ENCODE data around the gene TTLL11. TPM values are rescaled to one million over a fixed set of nuclear protein-coding genes. Genes with fewer than 3 reads are reported as not detected.
A peak's percentile ranks its signal among the peaks of the same experiment; 100 is the strongest.

The TTLL11 gene
- total RNA-seq, 4 donors from 2014 or later, result 7.4 to 14.7 (median 11.0) TPM

DNA sequence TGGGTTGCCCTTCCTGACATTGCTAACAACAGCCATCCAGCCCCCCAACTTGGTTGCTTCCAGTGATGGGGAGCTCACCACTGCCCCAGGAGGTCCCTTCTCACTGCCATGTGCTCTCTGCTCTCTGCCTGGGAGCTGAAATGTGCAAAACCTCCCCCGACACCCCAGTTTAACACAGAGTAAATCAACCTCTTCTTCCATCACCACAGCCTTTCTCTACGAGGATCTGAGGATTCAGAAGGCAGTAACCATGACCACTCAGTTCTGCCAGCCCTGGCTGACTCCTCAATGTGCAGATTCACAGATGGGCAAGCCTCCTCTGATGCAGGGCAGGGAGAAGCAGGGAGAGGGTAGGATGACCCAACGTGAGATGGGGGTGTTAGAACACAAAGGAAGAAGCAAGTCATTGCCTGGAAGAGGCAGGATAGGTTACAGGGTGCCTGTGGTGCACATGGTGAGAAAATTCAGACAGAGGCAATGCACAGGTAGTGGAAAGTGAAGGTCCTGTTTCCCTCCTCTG, 256.7 kb downstream of the TTLL11 start:
- Histone ChIP-seq H3K36me3 (no peaks in the 10 kb centered on the region), H3K27ac (no peak overlapping the region), H3K4me3 (no peak overlapping the region), H3K9me3 (no peaks in the 10 kb centered on the region), H3K27me3 (no peaks in the 10 kb centered on the region), H3K4me1 (peaks cover 0 to 14% of the 10 kb centered on the region in 2 donors)
- intact Hi-C loops (cut with DNase I; ENCODE audit: low total_unique reads), result no loop called here
- DNase-seq, result peak; percentile 6 to 13
- TF ChIP-seq, protein P1, sequence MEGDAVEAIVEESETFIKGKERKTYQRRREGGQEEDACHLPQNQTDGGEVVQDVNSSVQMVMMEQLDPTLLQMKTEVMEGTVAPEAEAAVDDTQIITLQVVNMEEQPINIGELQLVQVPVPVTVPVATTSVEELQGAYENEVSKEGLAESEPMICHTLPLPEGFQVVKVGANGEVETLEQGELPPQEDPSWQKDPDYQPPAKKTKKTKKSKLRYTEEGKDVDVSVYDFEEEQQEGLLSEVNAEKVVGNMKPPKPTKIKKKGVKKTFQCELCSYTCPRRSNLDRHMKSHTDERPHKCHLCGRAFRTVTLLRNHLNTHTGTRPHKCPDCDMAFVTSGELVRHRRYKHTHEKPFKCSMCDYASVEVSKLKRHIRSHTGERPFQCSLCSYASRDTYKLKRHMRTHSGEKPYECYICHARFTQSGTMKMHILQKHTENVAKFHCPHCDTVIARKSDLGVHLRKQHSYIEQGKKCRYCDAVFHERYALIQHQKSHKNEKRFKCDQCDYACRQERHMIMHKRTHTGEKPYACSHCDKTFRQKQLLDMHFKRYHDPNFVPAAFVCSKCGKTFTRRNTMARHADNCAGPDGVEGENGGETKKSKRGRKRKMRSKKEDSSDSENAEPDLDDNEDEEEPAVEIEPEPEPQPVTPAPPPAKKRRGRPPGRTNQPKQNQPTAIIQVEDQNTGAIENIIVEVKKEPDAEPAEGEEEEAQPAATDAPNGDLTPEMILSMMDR (IDR thresholded peaks at IDR 0.05), result no peak
- TF ChIP-seq POLR2A (IDR thresholded peaks at IDR 0.05), result no peak

DNA sequence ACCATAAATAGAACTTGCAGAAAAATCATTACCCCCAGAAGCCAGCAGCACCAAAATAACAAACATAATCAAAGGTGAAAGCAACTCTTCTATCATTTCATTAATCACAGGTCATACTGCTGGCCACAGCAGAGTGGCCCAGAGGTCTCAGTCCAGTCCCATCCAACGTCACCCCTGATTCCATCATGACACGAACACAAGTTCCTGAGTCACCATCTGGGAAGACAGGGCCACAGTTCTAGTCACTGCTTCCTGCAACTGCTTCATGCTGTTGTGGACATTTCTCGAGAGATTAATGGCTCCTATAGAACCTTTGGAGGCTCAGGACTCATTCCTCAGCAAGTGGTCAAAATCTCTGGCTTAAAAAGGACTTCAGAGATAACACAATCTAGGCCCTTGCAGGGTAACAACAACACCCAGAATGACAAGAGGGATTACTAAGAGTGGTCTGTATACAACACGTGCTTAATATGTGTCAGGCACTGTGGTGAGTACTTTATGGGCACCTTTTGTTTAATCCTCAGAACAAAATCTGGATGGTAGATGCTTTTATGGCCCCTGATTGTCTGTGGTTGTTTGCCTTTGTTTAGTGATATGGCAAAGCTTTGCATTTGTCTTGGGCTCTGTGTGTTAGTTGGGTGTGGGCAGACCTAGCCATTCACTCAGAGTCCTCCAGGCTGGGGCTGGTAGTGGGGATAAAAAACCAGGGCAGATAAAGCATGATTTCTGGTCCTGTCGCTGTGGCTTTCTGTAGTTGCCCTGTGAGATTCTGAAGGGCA, 257.3 kb downstream of the TTLL11 start:
- intact Hi-C loops (cut with DNase I; ENCODE audit: low total_unique reads), result no loop called here
- Histone ChIP-seq H3K9me3 (no peaks in the 10 kb centered on the region), H3K27me3 (no peaks in the 10 kb centered on the region), H3K4me1 (peaks cover 0 to 14% of the 10 kb centered on the region in 2 donors), H3K36me3 (no peaks in the 10 kb centered on the region), H3K4me3 (no peak overlapping the region), H3K27ac (no peak overlapping the region)
- DNase-seq, result peak; percentile 1
- TF ChIP-seq, protein P1 (IDR thresholded peaks at IDR 0.05), result no peak
- TF ChIP-seq POLR2A (IDR thresholded peaks at IDR 0.05), result no peak

DNA sequence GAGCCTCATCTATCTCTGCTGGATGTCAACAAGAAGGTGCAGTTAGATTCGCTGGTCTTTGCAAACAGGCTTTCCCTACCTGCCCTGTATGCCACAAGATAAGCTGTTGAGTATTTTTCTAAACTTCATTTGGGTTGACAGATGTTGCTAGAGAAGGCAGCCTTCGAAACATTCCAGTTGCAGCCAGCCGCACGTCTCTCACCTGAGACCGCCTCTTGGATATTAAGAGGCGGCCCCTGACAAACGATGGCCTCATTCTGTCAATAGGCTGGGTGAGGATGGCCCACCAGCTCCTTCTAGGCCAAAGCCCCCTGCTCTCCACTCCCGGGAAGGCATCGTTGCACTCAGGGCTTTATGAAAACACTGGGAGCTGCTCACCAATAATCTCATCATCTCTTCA, 260.0 kb downstream of the TTLL11 start:
- peak; percentile 0 to 8 for DNase-seq
- Histone ChIP-seq H3K4me1 (peaks cover 0 to 7% of the 10 kb centered on the region in 2 donors), H3K9me3 (no peaks in the 10 kb centered on the region), H3K27me3 (no peaks in the 10 kb centered on the region), H3K4me3 (no peak overlapping the region), H3K36me3 (no peaks in the 10 kb centered on the region), H3K27ac (no peak overlapping the region)
- intact Hi-C loops (cut with DNase I; ENCODE audit: low total_unique reads), result no loop called here
- TF ChIP-seq, protein P1 (IDR thresholded peaks at IDR 0.05), result no peak
- no peak for TF ChIP-seq POLR2A (IDR thresholded peaks at IDR 0.05)

DNA sequence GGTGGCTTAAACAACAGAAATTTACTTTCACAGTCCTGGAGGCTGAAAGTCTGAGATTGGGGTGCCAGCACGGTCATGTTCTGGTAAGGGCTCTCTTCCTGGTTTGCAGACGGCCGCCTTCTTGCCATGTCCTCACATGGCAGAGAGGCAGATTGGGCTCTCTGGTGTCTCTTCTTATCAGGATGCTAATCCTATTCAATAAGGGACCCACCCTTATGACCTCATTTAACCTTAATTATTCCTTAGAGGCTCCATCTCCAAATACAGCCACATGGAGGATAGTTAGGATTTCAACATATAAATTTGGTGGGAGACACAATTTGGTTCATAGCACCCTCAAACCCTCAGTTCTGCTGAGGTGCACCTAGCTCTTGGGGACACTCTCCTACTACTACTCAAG, 261.2 kb downstream of the TTLL11 start:
- peak in 1 of 2 donors; percentile 1 for DNase-seq
- Histone ChIP-seq H3K4me3 (no peak overlapping the region), H3K27me3 (no peaks in the 10 kb centered on the region), H3K27ac (no peak overlapping the region), H3K36me3 (no peaks in the 10 kb centered on the region), H3K9me3 (no peaks in the 10 kb centered on the region), H3K4me1 (peaks cover 0 to 3% of the 10 kb centered on the region in 2 donors)
- intact Hi-C loops (cut with DNase I; ENCODE audit: low total_unique reads), result no loop called here
- no peak for TF ChIP-seq POLR2A (IDR thresholded peaks at IDR 0.05)
- TF ChIP-seq, protein P1 (IDR thresholded peaks at IDR 0.05), result no peak

DNA sequence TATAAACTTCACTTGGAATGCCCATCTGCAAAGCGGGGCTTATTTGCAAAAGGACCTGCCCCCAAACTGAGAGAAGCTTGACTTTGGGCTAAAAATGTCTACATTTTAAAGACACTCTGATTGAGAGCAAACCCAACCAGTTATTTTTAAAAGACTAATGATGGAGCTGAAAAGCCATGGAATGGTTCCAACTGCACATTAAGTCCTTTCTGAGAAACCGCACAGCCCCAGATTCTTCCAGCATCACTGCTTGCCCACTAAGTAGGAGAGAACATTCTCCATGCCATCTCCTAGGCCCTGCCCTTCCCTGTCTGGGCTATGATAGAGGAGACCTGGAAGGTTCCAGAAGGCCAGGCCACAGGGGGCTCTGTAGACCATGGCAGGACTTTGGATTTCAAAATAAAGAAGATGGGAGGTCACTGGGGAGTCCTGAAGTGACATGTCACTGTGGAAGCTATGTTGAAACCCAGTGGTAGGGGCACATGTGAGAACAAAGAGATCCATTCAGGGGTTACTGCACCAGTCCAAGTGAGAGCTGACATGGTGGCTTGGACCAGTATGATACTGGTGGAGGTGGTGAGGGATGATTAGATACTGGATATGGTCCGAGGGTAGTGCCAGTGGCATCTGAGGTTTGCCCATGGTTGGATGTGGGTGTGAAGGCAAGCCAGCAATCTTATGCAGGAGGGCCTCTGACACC, 262.5 kb downstream of the TTLL11 start:
- intact Hi-C loops (cut with DNase I; ENCODE audit: low total_unique reads), result no loop called here

More for the DNA sequence above, 262.5 kb downstream of the TTLL11 start:
- no peaks in the 10 kb centered on the region for H3K36me3 ChIP-seq
- no peak overlapping the region for H3K4me3 ChIP-seq
- H3K4me1 ChIP-seq, result no peaks in the 10 kb centered on the region
- no peaks in the 10 kb centered on the region for H3K9me3 ChIP-seq
- no peak overlapping the region for H3K27ac ChIP-seq
- H3K27me3 ChIP-seq, result no peaks in the 10 kb centered on the region
- peak; percentile 8 to 9 for DNase-seq
- TF ChIP-seq, protein P1 (IDR thresholded peaks at IDR 0.05), result no peak
- TF ChIP-seq POLR2A (IDR thresholded peaks at IDR 0.05), result no peak

Data from uterus (tissue), 4 donors.